Astrocyte (in vitro differentiated cells and primary cell): Measurements from ENCODE around the gene PRRT2. TPM values are rescaled to one million over a fixed set of nuclear protein-coding genes. Genes with fewer than 3 reads are reported as not detected.

ENCODE experiments used
- DNase-seq: peaks from one replicate; pipeline ENCODE4 v3.0.0-alpha.2; 2010; ENCODE audit warnings: low read depth
- FAIRE-seq: peaks from 2 replicates; lab custom pipeline; 2011; peaks lifted over from hg19 to GRCh38; lab: Jason Lieb, UNC
- H2AFZ ChIP-seq: 2 replicates; pipeline ENCODE4 v1.6.0; 2012; ENCODE audit warnings: low read depth, low read length, inconsistent platforms
- H3K27ac ChIP-seq: 2 replicates; pipeline ENCODE4 v1.5.1; 2011; ENCODE audit warnings: low read depth, low read length, inconsistent platforms
- H3K27me3 ChIP-seq: 2 replicates; pipeline ENCODE4 v1.6.0; 2011; ENCODE audit warnings: low read length, inconsistent platforms; ENCODE audit not compliant: insufficient read depth
- H3K36me3 ChIP-seq: 2 replicates; pipeline ENCODE4 v1.5.1; 2011; ENCODE audit warnings: low read length, inconsistent platforms; ENCODE audit not compliant: insufficient read depth
- H3K4me1 ChIP-seq: 2 replicates; pipeline ENCODE4 v1.5.1; 2011; ENCODE audit warnings: low read length, inconsistent platforms; ENCODE audit not compliant: insufficient read depth
- H3K4me2 ChIP-seq: 2 replicates; pipeline ENCODE4 v1.6.0; 2012; ENCODE audit warnings: low read length, inconsistent platforms
- H3K4me3 ChIP-seq: 2 replicates; pipeline ENCODE4 v1.5.1; 2011; ENCODE audit warnings: low read depth, mild to moderate bottlenecking, low read length, inconsistent platforms; ENCODE audit not compliant: insufficient read depth
- H3K79me2 ChIP-seq: 2 replicates; pipeline ENCODE4 v1.6.0; 2012; ENCODE audit warnings: mild to moderate bottlenecking, low read length, inconsistent platforms; ENCODE audit not compliant: insufficient read depth
- H3K9ac ChIP-seq: 2 replicates; pipeline ENCODE4 v1.6.0; 2012; ENCODE audit warnings: mild to moderate bottlenecking, low read length, inconsistent platforms
- H3K9me3 ChIP-seq: 2 replicates; pipeline ENCODE4 v1.5.1; 2012; ENCODE audit warnings: low read depth, mild to moderate bottlenecking, low read length, inconsistent platforms; ENCODE audit not compliant: insufficient read depth
- H4K20me1 ChIP-seq: 2 replicates; pipeline ENCODE4 v1.6.0; 2012; ENCODE audit warnings: low read length, inconsistent platforms; ENCODE audit not compliant: insufficient read depth
- H3K27ac Mint-ChIP-seq: one replicate; pipeline ENCODE4 v1.8.0; 2021; ENCODE audit warnings: mild to moderate bottlenecking, mixed read lengths; ENCODE audit not compliant: unreplicated experiment
- H3K27me3 Mint-ChIP-seq: one replicate; pipeline ENCODE4 v1.8.0; 2021; ENCODE audit warnings: low read depth, mixed read lengths; ENCODE audit not compliant: unreplicated experiment
- H3K36me3 Mint-ChIP-seq: one replicate; pipeline ENCODE4 v1.8.0; 2021; ENCODE audit warnings: low read depth, mixed read lengths; ENCODE audit not compliant: unreplicated experiment
- H3K4me1 Mint-ChIP-seq: one replicate; pipeline ENCODE4 v1.8.0; 2021; ENCODE audit warnings: low read depth, mixed read lengths; ENCODE audit not compliant: unreplicated experiment
- H3K4me3 Mint-ChIP-seq: one replicate; pipeline ENCODE4 v1.8.0; 2021; ENCODE audit warnings: mild to moderate bottlenecking, moderate library complexity, mixed read lengths; ENCODE audit not compliant: unreplicated experiment
- H3K9me3 Mint-ChIP-seq: one replicate; pipeline ENCODE4 v1.8.0; 2021; ENCODE audit warnings: mild to moderate bottlenecking, mixed read lengths; ENCODE audit not compliant: unreplicated experiment
- EZH2 ChIP-seq: IDR thresholded peaks from 2 replicates; pipeline ENCODE4 v1.6.1; 2012; ENCODE audit warnings: mild to moderate bottlenecking, low read length, inconsistent platforms; ENCODE audit not compliant: insufficient read depth
- total RNA-seq: library from RNA; stranded (reverse); gene quantifications from 2 replicates; pipeline ENCODE4 v1.2.1, GENCODE V29; 2021
- TF ChIP-seq, protein P1 (sequence below): IDR thresholded peaks from 2 replicates; pipeline ENCODE4 v1.5.1; 2011; ENCODE audit warnings: low read depth, mild to moderate bottlenecking, inconsistent platforms, low read length, moderate library complexity; ENCODE audit not compliant: insufficient read depth

The PRRT2 gene
- total RNA-seq, 1 donor from 2014 or later, result 6.2 TPM

DNA sequence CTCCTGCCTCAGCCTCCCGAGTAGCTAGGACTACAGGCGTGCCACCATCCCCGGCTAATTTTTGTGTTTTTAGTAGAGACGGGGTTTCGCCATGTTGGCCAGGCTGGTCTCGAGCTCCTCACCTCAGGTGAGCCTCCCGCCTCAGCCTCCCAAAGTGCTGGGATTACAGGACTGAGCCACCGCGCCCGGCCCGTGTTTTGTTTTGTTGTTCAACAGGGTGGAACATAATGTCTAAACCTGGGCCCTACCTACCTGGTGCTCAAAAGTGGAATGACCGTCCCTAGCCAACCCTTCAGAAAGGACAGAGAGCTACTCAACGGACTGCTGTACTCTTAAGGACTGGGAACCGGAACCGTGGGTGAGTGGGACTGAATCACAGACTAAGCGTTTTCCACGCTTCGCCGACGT lies 22.2 kb upstream of the PRRT2 start:
- H3K4me3 Mint-ChIP-seq, result peak overlapping the region; percentile 98

DNA sequence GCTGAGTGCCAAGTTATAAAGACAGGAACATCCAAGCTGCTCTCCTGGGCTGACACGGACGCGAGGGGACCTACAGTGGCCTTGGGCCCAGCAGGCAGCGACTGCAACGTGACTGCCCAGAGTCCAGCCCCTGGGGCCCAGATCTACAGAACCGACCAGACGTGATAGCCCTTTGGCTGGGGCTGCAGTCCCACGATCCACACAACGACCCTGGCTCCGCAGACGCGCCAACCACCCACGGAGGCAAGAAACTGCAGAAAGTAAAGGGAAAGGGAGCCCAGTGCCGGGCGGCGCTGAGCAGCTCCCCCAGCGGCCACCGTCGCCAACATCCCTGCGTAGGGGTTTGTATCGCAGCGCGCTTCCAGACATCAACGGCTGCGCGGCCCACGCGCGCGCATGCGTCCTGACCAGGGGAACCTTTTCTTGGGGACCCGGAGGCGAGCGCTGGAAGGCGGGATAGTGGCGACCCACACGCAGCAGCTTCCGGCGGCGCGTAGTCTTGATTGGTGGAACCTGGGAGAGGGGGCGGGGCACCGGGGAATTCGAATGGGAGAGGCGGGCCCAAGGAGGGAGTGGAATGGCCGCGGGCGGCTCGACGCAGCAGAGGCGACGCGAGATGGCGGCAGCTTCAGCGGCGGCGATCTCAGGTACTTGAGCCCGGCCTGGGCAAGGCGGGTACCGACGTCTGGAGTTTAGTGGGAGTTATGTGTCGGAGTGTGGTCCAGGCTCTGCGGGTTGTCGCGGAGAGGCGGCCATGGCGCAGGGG lies 21.6 kb upstream of the PRRT2 start, which contains the start of gene KIF22:
TSS of gene KIF22 (plus strand) at position 569 of the 766 bp plus-strand sequence. CDS start at position 578, 9 bp downstream.
- peaks cover 2% of the 10 kb centered on the region for H3K27me3 Mint-ChIP-seq
- no peaks in the 10 kb centered on the region for H3K27me3 ChIP-seq
- H2AFZ ChIP-seq, result peak within 1 kb of the TSS; percentile 98
- peak within 1 kb of the TSS; percentile 98 for H3K4me3 Mint-ChIP-seq
- FAIRE-seq (no peak), DNase-seq (peak; percentile 95)
- H3K36me3 Mint-ChIP-seq, result no peaks in the 10 kb centered on the region
- peak within 1 kb of the TSS; percentile 94 for H3K4me2 ChIP-seq
- peaks cover 5% of the 10 kb centered on the region for H4K20me1 ChIP-seq
- no peaks in the 10 kb centered on the region for H3K36me3 ChIP-seq
- TF ChIP-seq, protein P1, sequence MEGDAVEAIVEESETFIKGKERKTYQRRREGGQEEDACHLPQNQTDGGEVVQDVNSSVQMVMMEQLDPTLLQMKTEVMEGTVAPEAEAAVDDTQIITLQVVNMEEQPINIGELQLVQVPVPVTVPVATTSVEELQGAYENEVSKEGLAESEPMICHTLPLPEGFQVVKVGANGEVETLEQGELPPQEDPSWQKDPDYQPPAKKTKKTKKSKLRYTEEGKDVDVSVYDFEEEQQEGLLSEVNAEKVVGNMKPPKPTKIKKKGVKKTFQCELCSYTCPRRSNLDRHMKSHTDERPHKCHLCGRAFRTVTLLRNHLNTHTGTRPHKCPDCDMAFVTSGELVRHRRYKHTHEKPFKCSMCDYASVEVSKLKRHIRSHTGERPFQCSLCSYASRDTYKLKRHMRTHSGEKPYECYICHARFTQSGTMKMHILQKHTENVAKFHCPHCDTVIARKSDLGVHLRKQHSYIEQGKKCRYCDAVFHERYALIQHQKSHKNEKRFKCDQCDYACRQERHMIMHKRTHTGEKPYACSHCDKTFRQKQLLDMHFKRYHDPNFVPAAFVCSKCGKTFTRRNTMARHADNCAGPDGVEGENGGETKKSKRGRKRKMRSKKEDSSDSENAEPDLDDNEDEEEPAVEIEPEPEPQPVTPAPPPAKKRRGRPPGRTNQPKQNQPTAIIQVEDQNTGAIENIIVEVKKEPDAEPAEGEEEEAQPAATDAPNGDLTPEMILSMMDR, result peak; percentile 60
- TF ChIP-seq EZH2, result no peak
- peaks cover 11% of the 10 kb centered on the region for H3K4me1 ChIP-seq
- H3K79me2 ChIP-seq, result peaks cover 48% of the 10 kb centered on the region
- H3K9ac ChIP-seq, result peak within 1 kb of the TSS; percentile 85
- H3K4me3 ChIP-seq, result peak within 1 kb of the TSS; percentile 91
- H3K4me1 Mint-ChIP-seq, result peaks cover 7% of the 10 kb centered on the region
- H3K9me3 ChIP-seq, result no peaks in the 10 kb centered on the region
- no peaks in the 10 kb centered on the region for H3K9me3 Mint-ChIP-seq
- H3K27ac ChIP-seq, result peak within 1 kb of the TSS; percentile 59
- peak within 1 kb of the TSS; percentile 87 for H3K27ac Mint-ChIP-seq

More for the DNA sequence above, 22.2 kb upstream of the PRRT2 start:
- Mint-ChIP-seq H3K4me1 (peaks cover 7% of the 10 kb centered on the region), H3K9me3 (no peaks in the 10 kb centered on the region), H3K36me3 (no peaks in the 10 kb centered on the region), H3K27ac (peak overlapping the region; percentile 87), H3K27me3 (peaks cover 2% of the 10 kb centered on the region)
- H3K4me3 ChIP-seq, result peak overlapping the region; percentile 60
- no peak for DNase-seq
- peaks cover 5% of the 10 kb centered on the region for H4K20me1 ChIP-seq
- no peak for FAIRE-seq
- H3K4me2 ChIP-seq, result peak overlapping the region; percentile 94
- H3K27me3 ChIP-seq, result no peaks in the 10 kb centered on the region
- peak overlapping the region; percentile 98 for H2AFZ ChIP-seq
- peaks cover 11% of the 10 kb centered on the region for H3K4me1 ChIP-seq
- H3K79me2 ChIP-seq, result peaks cover 42% of the 10 kb centered on the region
- H3K27ac ChIP-seq, result peak overlapping the region; percentile 41
- TF ChIP-seq, protein P1, result no peak
- no peak for TF ChIP-seq EZH2
- peak overlapping the region; percentile 82 for H3K9ac ChIP-seq
- no peaks in the 10 kb centered on the region for H3K9me3 ChIP-seq
- H3K36me3 ChIP-seq, result no peaks in the 10 kb centered on the region
